Iris pigment epithelial cell (primary cell): ENCODE measurements around the gene HTRA3.

Experiments
- DNase-seq: peaks from one replicate; pipeline ENCODE4 v3.0.0-alpha.2; 2011; ENCODE audit warnings: low read depth

Gene HTRA3

GRCh38 chr4:8234715-8235114, 34.8 kb upstream of the HTRA3 start:
- no peak for DNase-seq

GRCh38 chr4:8235224-8235623, 34.3 kb upstream of the HTRA3 start:
- no peak for DNase-seq

- no peak for DNase-seq
These were observed 33.9 kb upstream of the HTRA3 start for GRCh38 chr4:8235686-8236085.

GRCh38 chr4:8236106-8236919, 33.2 kb upstream of the HTRA3 start:
- DNase-seq, result no peak

- no peak for DNase-seq
These were observed 32.7 kb upstream of the HTRA3 start for GRCh38 chr4:8236920-8237195.

- no peak for DNase-seq
These were observed 32.1 kb upstream of the HTRA3 start for GRCh38 chr4:8237256-8237989.

- no peak for DNase-seq
These were observed 31.5 kb upstream of the HTRA3 start for GRCh38 chr4:8238036-8238511.

- no peak for DNase-seq
These were observed 31.0 kb upstream of the HTRA3 start for GRCh38 chr4:8238515-8239053.

- no peak for DNase-seq
These were observed 30.3 kb upstream of the HTRA3 start for GRCh38 chr4:8239226-8239625.

- no peak for DNase-seq
These were observed 29.9 kb upstream of the HTRA3 start for GRCh38 chr4:8239661-8240060.

- no peak for DNase-seq
These were observed 29.1 kb upstream of the HTRA3 start for GRCh38 chr4:8240211-8241041.

- no peak for DNase-seq
These were observed 28.3 kb upstream of the HTRA3 start for GRCh38 chr4:8241211-8241779.

- DNase-seq, result peak; percentile 93
These were observed 27.5 kb upstream of the HTRA3 start for GRCh38 chr4:8241895-8242696.

- DNase-seq, result no peak
These were observed 26.6 kb upstream of the HTRA3 start for GRCh38 chr4:8242782-8243560.

- no peak for DNase-seq
These were observed 25.4 kb upstream of the HTRA3 start for GRCh38 chr4:8244001-8244757.

GRCh38 chr4:8244931-8245460, 24.6 kb upstream of the HTRA3 start:
- no peak for DNase-seq

- no peak for DNase-seq
These were observed 23.4 kb upstream of the HTRA3 start for GRCh38 chr4:8245884-8246833.
